Activated naive CD8-positive, alpha-beta T cell (primary cell): ENCODE data around the gene CCDC70.
A peak's percentile ranks its signal among the peaks of the same experiment; 100 is the strongest.
"Not testable (repeated sequence)": the region's sequence is repeated elsewhere in the genome, so short reads cannot be mapped to it uniquely, and the experiment has no call there.

ENCODE experiments used
- H3K27ac Mint-ChIP-seq: one replicate; pipeline ENCODE4 v1.8.0; 2021; ENCODE audit warnings: mixed read lengths
- H3K27me3 Mint-ChIP-seq: one replicate; pipeline ENCODE4 v1.8.0; 2021; ENCODE audit warnings: mixed read lengths
- H3K36me3 Mint-ChIP-seq: one replicate; pipeline ENCODE4 v1.8.0; 2021; ENCODE audit warnings: mixed read lengths
- H3K4me1 Mint-ChIP-seq: one replicate; pipeline ENCODE4 v1.8.0; 2021; ENCODE audit warnings: low read depth, mixed read lengths
- H3K4me3 Mint-ChIP-seq: one replicate; pipeline ENCODE4 v1.8.0; 2021; ENCODE audit warnings: mild to moderate bottlenecking, mixed read lengths
- H3K9me3 Mint-ChIP-seq: one replicate; pipeline ENCODE4 v1.8.0; 2021; ENCODE audit warnings: low read depth, mixed read lengths

Gene CCDC70

DNA sequence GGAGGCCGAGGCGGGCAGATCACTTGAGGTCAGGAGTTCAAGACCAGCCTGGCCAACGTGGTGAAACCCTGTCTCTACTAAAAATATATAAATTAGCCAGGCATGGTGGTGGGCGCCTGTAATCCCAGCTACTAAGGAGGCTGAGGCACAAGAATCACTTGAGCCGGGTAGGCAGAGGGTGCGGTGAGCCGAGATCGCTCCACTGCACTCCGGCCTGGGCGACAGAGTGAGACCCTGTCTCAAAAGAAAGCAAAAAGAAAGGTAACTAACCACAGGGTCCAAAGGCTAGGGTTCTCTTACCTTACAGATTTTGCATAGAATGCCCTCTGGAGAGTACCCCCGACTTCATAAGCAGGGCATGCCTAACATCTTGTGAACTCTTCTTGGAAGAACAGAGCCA lies 37.1 kb upstream of the CCDC70 start:
- peak overlapping the region; percentile 100 for H3K27ac Mint-ChIP-seq

DNA sequence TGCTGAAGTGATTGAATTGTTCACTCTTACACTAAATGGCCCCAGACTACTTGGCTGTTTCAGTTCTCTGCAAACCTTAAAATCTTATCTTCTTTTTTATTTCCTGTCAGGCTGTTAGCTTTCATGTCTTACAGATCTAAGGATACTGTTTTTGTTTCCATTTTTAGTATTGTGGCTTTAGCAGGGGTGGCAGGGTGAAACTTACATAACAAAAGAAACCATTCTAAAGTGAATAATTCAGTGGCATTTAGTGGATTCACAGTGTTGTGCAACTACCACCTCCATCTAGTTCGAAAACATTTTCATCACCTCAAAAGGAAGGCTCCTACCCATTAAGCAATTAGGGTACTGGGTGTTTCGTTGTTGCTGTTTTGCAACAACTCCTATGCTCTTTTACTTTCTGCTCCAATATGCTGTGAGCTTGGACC lies 36.6 kb upstream of the CCDC70 start:
- Mint-ChIP-seq H3K27me3 (no peaks in the 10 kb centered on the region), H3K27ac (peak overlapping the region; percentile 100), H3K9me3 (no peaks in the 10 kb centered on the region), H3K4me3 (peak overlapping the region; percentile 93), H3K4me1 (peaks cover 97% of the 10 kb centered on the region), H3K36me3 (no peaks in the 10 kb centered on the region)

More for the DNA sequence above, 37.1 kb upstream of the CCDC70 start:
- not testable (repeated sequence) for H3K27me3 Mint-ChIP-seq, H3K9me3 Mint-ChIP-seq, H3K36me3 Mint-ChIP-seq
- Mint-ChIP-seq H3K4me1 (peaks cover 97% of the 10 kb centered on the region), H3K4me3 (peak overlapping the region; percentile 93)

DNA sequence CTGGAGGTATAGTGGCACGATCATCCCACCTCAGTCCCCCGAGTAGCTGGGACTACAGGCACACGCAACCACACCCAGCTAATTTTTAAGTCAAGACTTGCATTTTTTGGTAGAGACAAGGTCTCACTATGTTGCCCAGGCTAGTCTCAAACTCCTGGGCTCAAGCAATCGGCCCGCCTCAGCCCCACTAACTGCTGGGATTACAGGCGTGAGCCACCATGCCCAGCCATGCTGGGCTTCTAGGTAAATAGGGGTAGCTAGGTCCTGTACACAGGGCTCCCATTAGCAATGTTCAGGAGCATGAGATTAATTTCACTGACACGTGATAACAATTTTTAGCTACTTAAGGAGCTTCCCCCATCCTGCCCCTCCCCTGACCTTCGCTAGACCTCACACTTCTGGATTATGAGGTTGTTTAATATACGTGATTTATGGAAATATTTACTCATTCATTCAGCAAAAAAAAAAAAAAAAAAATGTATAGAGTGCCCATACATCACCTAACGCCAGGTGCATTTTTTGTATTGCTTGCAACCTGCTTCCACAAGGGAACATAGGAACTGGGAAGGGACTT lies 36.0 kb upstream of the CCDC70 start:
- Mint-ChIP-seq H3K9me3 (no peaks in the 10 kb centered on the region), H3K27me3 (no peaks in the 10 kb centered on the region), H3K36me3 (no peaks in the 10 kb centered on the region), H3K4me1 (peaks cover 94% of the 10 kb centered on the region), H3K4me3 (peak overlapping the region; percentile 93), H3K27ac (peak overlapping the region; percentile 100)

DNA sequence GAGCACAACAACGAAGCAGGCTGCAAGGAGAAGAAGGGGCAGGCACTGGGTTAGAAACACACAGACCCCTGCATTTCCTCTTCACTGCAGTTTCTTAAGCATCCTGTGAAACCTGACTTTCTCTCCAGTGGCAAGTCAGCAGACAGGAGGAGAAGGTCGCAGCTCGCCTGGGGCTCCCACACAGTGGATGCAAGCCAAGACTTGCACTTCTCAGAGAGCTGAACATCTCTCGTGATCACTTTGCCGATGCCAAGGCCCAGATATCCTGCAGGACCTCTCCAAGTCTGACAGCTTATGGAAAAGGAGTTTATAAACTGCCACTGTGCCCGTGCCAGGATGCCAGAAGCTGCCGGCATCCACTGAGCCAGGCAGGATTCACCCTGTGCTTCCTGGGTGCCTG lies 35.2 kb upstream of the CCDC70 start:
- H3K4me3 Mint-ChIP-seq, result peak overlapping the region; percentile 93
- peak overlapping the region; percentile 100 for H3K27ac Mint-ChIP-seq
- no peaks in the 10 kb centered on the region for H3K27me3 Mint-ChIP-seq
- peaks cover 87% of the 10 kb centered on the region for H3K4me1 Mint-ChIP-seq
- no peaks in the 10 kb centered on the region for H3K36me3 Mint-ChIP-seq
- no peaks in the 10 kb centered on the region for H3K9me3 Mint-ChIP-seq

DNA sequence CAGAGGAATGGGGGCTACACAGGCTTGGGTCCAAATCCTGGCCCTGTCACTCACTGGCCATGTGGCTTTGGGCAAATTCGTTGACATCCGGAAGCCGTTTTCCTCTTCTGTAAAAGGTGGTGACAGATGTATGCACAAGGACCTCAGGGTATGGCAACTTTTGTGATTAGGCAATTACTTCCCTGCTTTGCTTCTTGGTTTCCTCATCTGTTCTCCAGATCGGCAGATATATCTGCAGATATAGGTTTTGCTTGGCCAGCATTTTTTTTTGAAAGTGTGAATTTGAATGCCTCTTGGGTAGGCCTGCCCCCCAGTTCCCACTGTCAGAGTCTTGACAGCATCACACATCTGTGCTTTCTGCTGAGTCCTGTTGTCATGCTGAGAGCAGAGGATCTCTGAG lies 34.5 kb upstream of the CCDC70 start:
- H3K9me3 Mint-ChIP-seq, result no peaks in the 10 kb centered on the region

DNA sequence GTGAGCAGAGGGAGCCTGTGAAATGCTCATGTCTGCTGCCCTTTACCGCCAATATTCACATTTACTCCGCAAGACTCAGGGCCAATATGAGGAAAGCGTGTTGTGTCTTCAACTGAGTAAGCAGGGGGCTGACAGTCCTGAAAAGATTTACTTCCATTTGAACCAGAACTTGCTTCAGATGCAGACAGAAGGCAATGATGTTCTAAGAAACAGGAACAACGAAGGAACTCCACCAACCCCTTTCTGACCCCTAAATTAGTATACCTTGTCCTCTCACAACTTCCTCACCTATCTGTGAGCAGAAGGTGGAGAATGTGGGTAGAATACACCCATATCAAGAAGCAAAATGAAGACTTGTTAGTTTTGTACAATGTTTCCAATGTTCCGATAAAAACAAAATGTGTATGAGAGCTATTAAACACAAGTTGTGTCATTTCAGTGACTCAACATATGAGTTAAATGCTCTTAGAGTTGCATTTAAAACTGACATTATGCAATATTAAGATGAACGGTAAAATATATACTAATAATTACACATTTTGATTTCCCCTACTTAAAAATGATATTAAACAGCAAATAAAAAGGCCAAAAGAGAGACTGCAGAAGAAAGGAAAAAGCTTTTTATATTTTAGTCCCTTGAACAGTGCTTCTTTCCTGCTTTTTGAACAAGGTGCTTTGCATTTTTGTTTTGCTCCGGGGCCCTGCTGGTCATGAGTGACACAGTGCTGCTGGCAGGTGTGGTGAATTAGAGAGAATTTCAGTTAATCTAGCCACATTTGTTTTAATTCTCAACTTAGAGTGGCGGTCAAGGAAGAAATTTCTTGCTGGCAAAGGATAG lies 32.8 kb upstream of the CCDC70 start:
- H3K4me3 Mint-ChIP-seq, result no peak overlapping the region
- no peaks in the 10 kb centered on the region for H3K27me3 Mint-ChIP-seq
- H3K36me3 Mint-ChIP-seq, result no peaks in the 10 kb centered on the region
- peaks cover 82% of the 10 kb centered on the region for H3K4me1 Mint-ChIP-seq
- H3K9me3 Mint-ChIP-seq, result no peaks in the 10 kb centered on the region
- peak overlapping the region; percentile 81 for H3K27ac Mint-ChIP-seq

More for the DNA sequence above, 34.5 kb upstream of the CCDC70 start:
- H3K36me3 Mint-ChIP-seq, result no peaks in the 10 kb centered on the region
- no peaks in the 10 kb centered on the region for H3K27me3 Mint-ChIP-seq
- peak overlapping the region; percentile 93 for H3K4me3 Mint-ChIP-seq
- H3K4me1 Mint-ChIP-seq, result peaks cover 87% of the 10 kb centered on the region
- peak overlapping the region; percentile 100 for H3K27ac Mint-ChIP-seq

DNA sequence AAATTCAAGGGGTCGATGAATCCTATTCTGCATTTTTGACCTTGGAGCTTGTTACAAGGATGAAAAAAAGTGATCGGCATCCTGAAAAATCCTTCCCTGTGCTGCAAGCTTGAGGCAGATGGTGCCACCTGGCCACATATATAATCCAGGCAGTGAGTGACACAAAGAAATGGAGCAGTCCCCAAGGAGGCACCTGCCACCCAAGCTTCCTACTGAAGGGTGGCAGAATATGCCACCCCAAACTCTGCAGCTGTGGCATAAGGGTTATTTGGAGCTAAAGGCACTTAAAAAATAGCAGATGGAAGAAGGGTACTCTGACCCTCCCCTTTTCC lies 32.2 kb upstream of the CCDC70 start:
- peak overlapping the region; percentile 81 for H3K27ac Mint-ChIP-seq

DNA sequence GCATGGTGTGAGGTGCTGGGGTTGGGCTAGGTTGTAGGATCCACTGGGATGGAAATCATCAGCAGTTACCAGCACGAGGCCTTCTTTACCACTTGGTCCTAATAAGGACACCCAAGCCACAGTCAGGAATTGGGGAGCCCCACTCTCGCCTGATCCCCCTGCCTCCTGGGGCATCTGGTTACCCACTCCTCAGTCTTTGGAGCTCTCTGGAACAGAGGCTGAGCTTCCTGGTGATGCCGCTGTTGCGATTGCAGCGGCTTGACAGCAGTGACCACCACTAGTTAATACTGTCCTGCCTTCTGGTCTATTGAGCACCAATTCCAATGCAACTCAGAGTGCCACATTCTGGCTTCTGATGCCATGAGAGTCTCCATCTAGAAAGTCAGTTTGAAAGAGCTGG lies 30.2 kb upstream of the CCDC70 start:
- Mint-ChIP-seq H3K4me1 (peaks cover 66% of the 10 kb centered on the region), H3K36me3 (no peaks in the 10 kb centered on the region), H3K9me3 (no peaks in the 10 kb centered on the region), H3K27me3 (no peaks in the 10 kb centered on the region), H3K4me3 (no peak overlapping the region), H3K27ac (no peak overlapping the region)

More for the DNA sequence above, 32.2 kb upstream of the CCDC70 start:
- H3K36me3 Mint-ChIP-seq, result no peaks in the 10 kb centered on the region
- H3K4me1 Mint-ChIP-seq, result peaks cover 82% of the 10 kb centered on the region
- H3K4me3 Mint-ChIP-seq, result no peak overlapping the region
- no peaks in the 10 kb centered on the region for H3K9me3 Mint-ChIP-seq
- H3K27me3 Mint-ChIP-seq, result no peaks in the 10 kb centered on the region

DNA sequence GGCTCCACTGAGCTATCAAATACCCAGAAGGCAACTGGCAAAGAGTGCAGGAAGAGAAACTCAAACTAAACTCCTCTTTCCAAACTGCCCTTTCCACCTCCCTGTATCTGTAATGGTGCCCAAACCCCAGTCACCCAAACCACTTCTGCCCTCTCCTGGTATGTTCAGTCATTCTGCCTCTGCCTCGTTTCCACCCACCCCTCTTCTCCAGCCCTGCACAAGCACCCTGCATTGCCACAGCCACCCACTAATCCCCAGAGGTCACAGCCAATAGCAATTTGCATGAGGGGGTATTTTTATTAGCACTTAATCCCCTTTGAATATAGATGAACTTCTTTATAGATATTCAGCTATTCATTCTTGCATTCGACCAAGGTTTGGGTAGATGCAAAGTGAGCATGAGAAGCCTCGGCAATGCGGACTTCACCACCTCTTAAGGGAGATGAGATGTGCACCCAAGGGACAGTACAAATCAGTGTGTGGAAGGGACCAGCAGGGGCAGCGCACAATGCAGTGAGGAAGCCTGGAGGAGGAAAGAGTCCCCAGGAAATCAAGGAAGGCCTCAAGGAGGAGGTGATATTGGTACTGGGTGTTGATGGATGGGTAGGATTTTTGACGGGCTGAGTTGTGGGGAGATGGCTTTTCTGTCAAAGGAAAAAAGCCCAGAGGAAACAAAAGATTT lies 29.2 kb upstream of the CCDC70 start:
- Mint-ChIP-seq H3K36me3 (no peaks in the 10 kb centered on the region), H3K4me3 (no peak overlapping the region), H3K9me3 (no peaks in the 10 kb centered on the region), H3K4me1 (peaks cover 58% of the 10 kb centered on the region), H3K27me3 (no peaks in the 10 kb centered on the region), H3K27ac (peak overlapping the region; percentile 64)

DNA sequence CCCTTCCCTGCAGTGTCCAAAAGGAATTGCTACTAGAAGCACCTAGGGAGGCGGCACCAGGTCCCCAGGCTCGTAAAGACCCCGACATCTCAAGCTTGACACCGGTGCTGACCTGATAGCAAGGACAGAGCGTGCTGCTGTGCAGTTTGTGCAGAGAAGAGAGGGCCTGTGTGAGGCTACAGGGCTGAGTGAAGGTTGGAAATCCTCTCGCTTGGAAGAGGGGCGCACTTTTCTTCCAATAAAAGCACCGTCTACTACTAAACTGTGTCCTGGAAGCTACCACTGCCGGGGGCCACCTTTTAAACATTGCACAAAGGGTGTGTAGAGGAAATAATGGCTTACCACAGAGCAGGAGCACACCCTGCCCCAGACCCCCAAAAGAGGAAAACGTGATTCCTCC lies 27.8 kb upstream of the CCDC70 start:
- H3K27me3 Mint-ChIP-seq, result no peaks in the 10 kb centered on the region
- no peak overlapping the region for H3K27ac Mint-ChIP-seq
- no peaks in the 10 kb centered on the region for H3K9me3 Mint-ChIP-seq
- H3K36me3 Mint-ChIP-seq, result no peaks in the 10 kb centered on the region
- H3K4me3 Mint-ChIP-seq, result no peak overlapping the region
- peaks cover 47% of the 10 kb centered on the region for H3K4me1 Mint-ChIP-seq

DNA sequence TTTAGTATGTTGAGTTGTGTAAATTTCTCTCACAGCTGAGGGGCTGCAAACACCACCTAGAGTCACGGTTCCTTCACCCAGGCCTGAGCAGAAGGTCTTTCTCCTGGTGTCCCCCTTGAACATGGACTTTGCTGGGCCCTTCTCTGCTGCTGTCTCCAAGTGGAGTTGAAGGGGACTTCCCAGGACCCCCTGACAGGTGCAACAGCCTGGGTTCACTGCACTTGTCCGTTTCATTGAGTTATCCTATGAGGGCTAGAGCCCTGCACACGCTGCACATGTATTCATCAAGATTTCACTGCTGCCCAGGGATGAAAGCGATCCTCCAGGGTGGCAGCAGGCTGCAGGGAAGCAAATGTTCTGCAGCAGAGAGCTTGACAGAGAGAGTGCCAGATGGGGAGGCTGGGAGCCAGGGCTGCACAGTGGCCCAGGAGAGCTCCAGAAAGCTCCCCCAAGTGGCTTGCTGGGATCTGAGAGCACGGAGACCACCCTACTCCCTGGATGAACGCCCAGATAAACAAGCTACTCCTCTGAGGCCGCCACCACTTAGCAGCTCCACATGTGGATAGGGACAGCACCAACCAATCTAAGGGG lies 27.1 kb upstream of the CCDC70 start:
- no peak overlapping the region for H3K27ac Mint-ChIP-seq
- no peak overlapping the region for H3K4me3 Mint-ChIP-seq
- no peaks in the 10 kb centered on the region for H3K36me3 Mint-ChIP-seq
- H3K4me1 Mint-ChIP-seq, result peaks cover 40% of the 10 kb centered on the region
- no peaks in the 10 kb centered on the region for H3K27me3 Mint-ChIP-seq
- no peaks in the 10 kb centered on the region for H3K9me3 Mint-ChIP-seq

DNA sequence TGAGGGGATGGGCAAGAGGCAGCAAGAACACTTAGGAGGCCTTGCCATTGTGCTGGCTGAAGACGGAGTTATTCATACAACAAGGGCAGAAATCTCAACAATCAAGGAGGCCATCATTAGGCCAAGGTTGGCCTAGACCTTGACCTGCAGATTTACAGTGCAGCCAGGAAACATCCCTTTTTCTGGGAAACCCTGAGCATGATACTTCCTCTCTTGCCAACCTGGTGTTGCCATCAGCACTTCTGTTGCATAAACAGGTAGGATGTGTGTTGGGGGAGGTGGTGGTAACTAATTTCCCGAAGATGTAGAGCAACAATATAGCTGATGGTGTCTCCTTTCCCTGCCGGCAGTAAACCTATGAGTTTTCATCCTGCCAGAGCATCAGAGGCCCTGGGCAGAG lies 24.8 kb upstream of the CCDC70 start:
- H3K27me3 Mint-ChIP-seq, result peaks cover 2% of the 10 kb centered on the region

DNA sequence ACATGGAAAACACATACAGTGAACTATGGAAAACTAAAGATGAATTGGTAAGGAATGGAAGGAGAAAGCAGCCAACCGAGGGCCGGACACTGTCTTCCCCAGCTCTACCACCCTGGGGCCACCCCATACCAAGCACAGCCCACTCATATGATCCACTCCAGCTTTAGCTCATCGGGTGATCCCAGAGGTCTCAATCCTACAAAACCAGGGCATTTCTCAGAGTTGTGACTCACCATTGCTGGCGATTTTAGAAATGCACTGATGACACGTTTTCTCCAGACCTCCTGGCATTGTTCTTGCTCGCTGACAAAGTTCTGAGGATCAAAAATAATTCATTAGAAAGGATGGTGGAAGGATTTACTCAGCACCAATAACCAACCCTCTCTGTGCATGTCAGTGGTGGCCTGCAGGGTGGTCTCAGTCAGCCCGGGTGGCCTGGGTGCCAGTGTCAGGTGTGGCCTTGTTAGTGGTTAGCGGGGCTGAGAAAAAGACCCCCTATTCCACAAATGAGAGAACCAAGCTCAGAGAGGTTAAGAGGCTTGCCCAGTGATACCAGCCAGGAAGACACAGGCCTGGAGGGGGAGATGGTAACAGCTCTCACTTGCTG lies 23.4 kb upstream of the CCDC70 start:
- Mint-ChIP-seq H3K27ac (no peak overlapping the region), H3K4me3 (no peak overlapping the region), H3K27me3 (peaks cover 2% of the 10 kb centered on the region), H3K9me3 (no peaks in the 10 kb centered on the region), H3K36me3 (no peaks in the 10 kb centered on the region), H3K4me1 (peaks cover 15% of the 10 kb centered on the region)

More for the DNA sequence above, 24.8 kb upstream of the CCDC70 start:
- Mint-ChIP-seq H3K9me3 (no peaks in the 10 kb centered on the region), H3K4me1 (peaks cover 27% of the 10 kb centered on the region), H3K36me3 (no peaks in the 10 kb centered on the region), H3K27ac (no peak overlapping the region), H3K4me3 (no peak overlapping the region)

DNA sequence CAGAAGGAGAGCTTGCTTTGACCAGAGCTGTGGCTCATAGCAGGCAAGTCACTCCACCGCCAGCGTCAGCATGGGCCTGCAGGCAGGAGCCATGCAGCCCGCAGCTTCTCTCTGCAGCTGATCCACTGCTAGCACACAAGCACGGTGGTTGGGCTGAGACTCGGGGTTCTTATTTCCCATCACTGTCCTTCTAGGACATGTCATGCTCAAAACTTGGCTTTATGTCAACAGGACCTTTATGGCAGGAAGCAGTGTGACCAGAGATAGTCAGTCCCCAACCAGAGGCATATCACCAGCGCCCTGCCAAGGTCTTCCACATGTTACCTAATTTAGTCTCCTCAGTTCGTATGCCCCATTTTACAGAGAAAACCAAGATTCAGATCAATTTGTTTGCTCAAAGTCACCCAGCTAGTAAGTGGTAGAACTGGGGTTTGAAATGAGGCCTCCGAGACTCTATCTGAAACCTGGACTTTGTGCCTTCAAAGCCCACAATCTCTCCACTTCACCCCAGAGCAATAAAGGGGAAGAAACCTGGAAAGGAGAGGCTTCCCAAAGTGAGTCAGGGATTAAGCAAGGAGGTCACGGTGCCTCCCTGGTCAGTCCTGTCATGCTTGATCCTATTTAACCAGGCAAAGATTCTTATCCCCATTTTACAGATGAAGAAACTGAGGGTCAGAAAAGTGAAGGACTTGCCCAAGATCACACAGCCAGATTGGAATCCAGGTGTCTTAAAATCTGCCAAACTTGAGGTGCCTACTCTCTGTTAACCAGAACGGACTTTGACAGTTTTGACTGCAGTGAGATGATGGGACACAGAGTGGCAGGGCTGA lies 21.8 kb upstream of the CCDC70 start:
- Mint-ChIP-seq H3K4me3 (no peak overlapping the region), H3K36me3 (no peaks in the 10 kb centered on the region)

More for the DNA sequence above, 21.8 kb upstream of the CCDC70 start:
- H3K4me1 Mint-ChIP-seq, result peaks cover 9% of the 10 kb centered on the region
- peaks cover 2% of the 10 kb centered on the region for H3K27me3 Mint-ChIP-seq
- peak overlapping the region; percentile 28 for H3K27ac Mint-ChIP-seq
- H3K9me3 Mint-ChIP-seq, result no peaks in the 10 kb centered on the region
